Measurements from ENCODE around the gene ANGPTL2.

ANGPTL2 gene

GRCh38 chr9:127051881-127052595, 70.4 kb downstream of the ANGPTL2 start:
- no peak for DNase-seq (ENCODE audit: insufficient read length, low spot score)
- no peak for TF ChIP-seq TAF1 (IDR thresholded peaks at IDR 0.05; ENCODE audit: low read depth, low read length)
- no peak for TF ChIP-seq POLR2AphosphoS5 (IDR thresholded peaks at IDR 0.05; ENCODE audit: low read depth, low read length)
- no peak for TF ChIP-seq PAX5 (IDR thresholded peaks at IDR 0.05; ENCODE audit: insufficient read depth, low read length, severe bottlenecking)
- TF ChIP-seq SPI1 (IDR thresholded peaks at IDR 0.05; ENCODE audit: low read depth, low read length) = no peak
- TF ChIP-seq POU2F2 (IDR thresholded peaks at IDR 0.05; ENCODE audit: low read depth, low read length) = no peak
- no peak for TF ChIP-seq POLR2A (IDR thresholded peaks at IDR 0.05; ENCODE audit: low read depth, low read length)
- no peak for FAIRE-seq

GRCh38 chr9:127050591-127051001, 71.8 kb downstream of the ANGPTL2 start:
- FAIRE-seq (no peak), DNase-seq (ENCODE audit: insufficient read length, low spot score) (no peak)
- TF ChIP-seq TAF1 (IDR thresholded peaks at IDR 0.05; ENCODE audit: low read depth, low read length) (no peak), POLR2A (IDR thresholded peaks at IDR 0.05; ENCODE audit: low read depth, low read length) (no peak), POLR2AphosphoS5 (IDR thresholded peaks at IDR 0.05; ENCODE audit: low read depth, low read length) (no peak), SPI1 (IDR thresholded peaks at IDR 0.05; ENCODE audit: low read depth, low read length) (no peak), PAX5 (IDR thresholded peaks at IDR 0.05; ENCODE audit: insufficient read depth, low read length, severe bottlenecking) (no peak), POU2F2 (IDR thresholded peaks at IDR 0.05; ENCODE audit: low read depth, low read length) (no peak)

- FAIRE-seq = no peak
- TF ChIP-seq POLR2A (IDR thresholded peaks at IDR 0.05; ENCODE audit: low read depth, low read length) (no peak), TAF1 (IDR thresholded peaks at IDR 0.05; ENCODE audit: low read depth, low read length) (no peak), POLR2AphosphoS5 (IDR thresholded peaks at IDR 0.05; ENCODE audit: low read depth, low read length) (no peak), POU2F2 (IDR thresholded peaks at IDR 0.05; ENCODE audit: low read depth, low read length) (no peak), SPI1 (IDR thresholded peaks at IDR 0.05; ENCODE audit: low read depth, low read length) (no peak), PAX5 (IDR thresholded peaks at IDR 0.05; ENCODE audit: insufficient read depth, low read length, severe bottlenecking) (no peak)
These were observed 72.3 kb downstream of the ANGPTL2 start for GRCh38 chr9:127050152-127050551.

GRCh38 chr9:127049581-127049980, 72.9 kb downstream of the ANGPTL2 start:
- DNase-seq (ENCODE audit: insufficient read length, low spot score) (no peak), FAIRE-seq (no peak)
- no peak for TF ChIP-seq POLR2A (IDR thresholded peaks at IDR 0.05; ENCODE audit: low read depth, low read length)
- no peak for TF ChIP-seq PAX5 (IDR thresholded peaks at IDR 0.05; ENCODE audit: insufficient read depth, low read length, severe bottlenecking)
- TF ChIP-seq TAF1 (IDR thresholded peaks at IDR 0.05; ENCODE audit: low read depth, low read length) = no peak
- no peak for TF ChIP-seq POLR2AphosphoS5 (IDR thresholded peaks at IDR 0.05; ENCODE audit: low read depth, low read length)
- TF ChIP-seq SPI1 (IDR thresholded peaks at IDR 0.05; ENCODE audit: low read depth, low read length) = no peak
- no peak for TF ChIP-seq POU2F2 (IDR thresholded peaks at IDR 0.05; ENCODE audit: low read depth, low read length)

More at GRCh38 chr9:127050152-127050551, 72.3 kb downstream of the ANGPTL2 start:
- DNase-seq (ENCODE audit: insufficient read length, low spot score) = no peak

GRCh38 chr9:127049044-127049443, 73.4 kb downstream of the ANGPTL2 start:
- FAIRE-seq (peak; percentile 87), DNase-seq (ENCODE audit: insufficient read length, low spot score) (peak; percentile 13)
- peak; percentile 74 for TF ChIP-seq SPI1 (IDR thresholded peaks at IDR 0.05; ENCODE audit: low read depth, low read length)
- no peak for TF ChIP-seq POU2F2 (IDR thresholded peaks at IDR 0.05; ENCODE audit: low read depth, low read length)

GRCh38 chr9:127047971-127048370, 74.5 kb downstream of the ANGPTL2 start:
- FAIRE-seq (peak; percentile 5), DNase-seq (ENCODE audit: insufficient read length, low spot score) (no peak)
- TF ChIP-seq SPI1 (IDR thresholded peaks at IDR 0.05; ENCODE audit: low read depth, low read length) = no peak
- no peak for TF ChIP-seq PAX5 (IDR thresholded peaks at IDR 0.05; ENCODE audit: insufficient read depth, low read length, severe bottlenecking)
- no peak for TF ChIP-seq TAF1 (IDR thresholded peaks at IDR 0.05; ENCODE audit: low read depth, low read length)
- no peak for TF ChIP-seq POLR2AphosphoS5 (IDR thresholded peaks at IDR 0.05; ENCODE audit: low read depth, low read length)
- no peak for TF ChIP-seq POU2F2 (IDR thresholded peaks at IDR 0.05; ENCODE audit: low read depth, low read length)
- TF ChIP-seq POLR2A (IDR thresholded peaks at IDR 0.05; ENCODE audit: low read depth, low read length) = no peak

GRCh38 chr9:127045148-127045547, 77.3 kb downstream of the ANGPTL2 start:
- DNase-seq (ENCODE audit: insufficient read length, low spot score) (no peak), FAIRE-seq (no peak)
- no peak for TF ChIP-seq POU2F2 (IDR thresholded peaks at IDR 0.05; ENCODE audit: low read depth, low read length)
- TF ChIP-seq POLR2A (IDR thresholded peaks at IDR 0.05; ENCODE audit: low read depth, low read length) = no peak
- no peak for TF ChIP-seq PAX5 (IDR thresholded peaks at IDR 0.05; ENCODE audit: insufficient read depth, low read length, severe bottlenecking)
- no peak for TF ChIP-seq SPI1 (IDR thresholded peaks at IDR 0.05; ENCODE audit: low read depth, low read length)
- TF ChIP-seq TAF1 (IDR thresholded peaks at IDR 0.05; ENCODE audit: low read depth, low read length) = no peak
- TF ChIP-seq POLR2AphosphoS5 (IDR thresholded peaks at IDR 0.05; ENCODE audit: low read depth, low read length) = no peak

- TF ChIP-seq POLR2A (IDR thresholded peaks at IDR 0.05; ENCODE audit: low read depth, low read length) (no peak), POLR2AphosphoS5 (IDR thresholded peaks at IDR 0.05; ENCODE audit: low read depth, low read length) (no peak), TAF1 (IDR thresholded peaks at IDR 0.05; ENCODE audit: low read depth, low read length) (no peak), SPI1 (IDR thresholded peaks at IDR 0.05; ENCODE audit: low read depth, low read length) (no peak), PAX5 (IDR thresholded peaks at IDR 0.05; ENCODE audit: insufficient read depth, low read length, severe bottlenecking) (no peak), POU2F2 (IDR thresholded peaks at IDR 0.05; ENCODE audit: low read depth, low read length) (no peak)
- no peak for FAIRE-seq
- DNase-seq (ENCODE audit: insufficient read length, low spot score) = no peak
These were observed 82.9 kb downstream of the ANGPTL2 start for GRCh38 chr9:127039492-127039891.

GRCh38 chr9:127038531-127038930, 83.9 kb downstream of the ANGPTL2 start:
- DNase-seq (ENCODE audit: insufficient read length, low spot score) (no peak), FAIRE-seq (no peak)
- TF ChIP-seq PAX5 (IDR thresholded peaks at IDR 0.05; ENCODE audit: insufficient read depth, low read length, severe bottlenecking) = no peak
- no peak for TF ChIP-seq SPI1 (IDR thresholded peaks at IDR 0.05; ENCODE audit: low read depth, low read length)
- no peak for TF ChIP-seq POU2F2 (IDR thresholded peaks at IDR 0.05; ENCODE audit: low read depth, low read length)
- TF ChIP-seq POLR2A (IDR thresholded peaks at IDR 0.05; ENCODE audit: low read depth, low read length) = no peak
